GM18526 (cell line): ENCODE measurements around the gene RPH3AL.

Experiments used
- POLR2A ChIP-seq: IDR thresholded peaks from 3 replicates; pipeline ENCODE4 v1.6.1; 2011; ENCODE audit not compliant: insufficient read length; ENCODE audit errors: extremely low read depth

RPH3AL gene

GRCh38 chr17:228951-229708, 123.5 kb downstream of the RPH3AL start:
- TF ChIP-seq POLR2A = no peak

DNA sequence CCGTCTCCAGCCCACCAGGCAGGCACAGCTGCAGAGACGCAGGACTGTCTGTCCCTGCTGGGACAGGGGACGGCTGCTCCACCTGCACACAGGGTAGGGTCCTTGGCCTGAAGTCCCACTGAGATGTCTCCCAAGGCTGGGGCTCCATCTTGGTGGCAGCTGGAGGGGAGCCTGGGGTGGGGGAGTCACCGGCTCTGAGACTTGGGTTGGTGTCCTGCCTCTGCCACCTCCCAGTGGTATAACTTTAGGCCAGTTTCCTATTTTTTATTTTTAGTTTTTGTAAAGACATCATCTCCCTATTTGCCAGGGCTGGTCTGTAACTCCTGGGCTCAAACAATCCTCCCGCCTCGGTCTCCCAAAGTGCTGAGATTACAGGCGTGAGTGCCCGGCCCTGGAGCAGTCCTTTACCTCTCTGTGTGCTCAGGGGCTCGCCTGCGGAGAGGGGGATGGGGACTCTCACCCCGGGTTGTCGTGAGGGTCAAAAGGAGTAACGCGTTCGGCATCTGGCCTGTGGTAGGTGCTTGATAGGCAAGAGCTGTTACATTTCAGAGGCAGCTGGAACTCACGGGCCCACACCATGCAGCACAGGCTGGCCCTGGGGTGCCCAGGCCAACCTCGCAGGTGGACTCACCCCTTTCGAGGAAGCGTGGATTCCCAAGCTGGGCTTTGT, 124.5 kb downstream of the RPH3AL start:
- TF ChIP-seq POLR2A = no peak

- no peak for TF ChIP-seq POLR2A
Observed at GRCh38 chr17:227078-227945, 125.3 kb downstream of the RPH3AL start.

GRCh38 chr17:226108-227077, 126.2 kb downstream of the RPH3AL start:
- TF ChIP-seq POLR2A = no peak

DNA sequence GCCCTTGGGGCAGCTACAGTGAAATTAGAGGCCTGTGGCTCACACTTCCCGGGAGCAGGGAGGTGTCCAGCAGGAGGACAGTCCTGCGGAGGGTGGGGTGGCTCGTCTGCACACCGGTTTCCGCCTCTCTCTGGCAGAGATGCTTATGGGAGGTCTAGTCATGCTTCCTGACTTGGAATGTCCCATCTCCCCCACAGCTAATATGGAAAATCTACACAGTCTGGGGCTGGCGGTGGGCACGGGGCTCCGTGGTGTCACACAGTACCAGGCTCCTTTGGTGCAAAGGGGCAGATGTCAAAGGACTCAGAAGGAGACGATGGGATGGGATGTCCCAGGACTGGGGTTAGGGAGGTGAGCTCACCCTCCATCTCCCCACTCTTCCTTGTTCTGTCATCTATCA, 127.1 kb downstream of the RPH3AL start:
- no peak for TF ChIP-seq POLR2A

GRCh38 chr17:223723-224471, 128.7 kb downstream of the RPH3AL start:
- no peak for TF ChIP-seq POLR2A

DNA sequence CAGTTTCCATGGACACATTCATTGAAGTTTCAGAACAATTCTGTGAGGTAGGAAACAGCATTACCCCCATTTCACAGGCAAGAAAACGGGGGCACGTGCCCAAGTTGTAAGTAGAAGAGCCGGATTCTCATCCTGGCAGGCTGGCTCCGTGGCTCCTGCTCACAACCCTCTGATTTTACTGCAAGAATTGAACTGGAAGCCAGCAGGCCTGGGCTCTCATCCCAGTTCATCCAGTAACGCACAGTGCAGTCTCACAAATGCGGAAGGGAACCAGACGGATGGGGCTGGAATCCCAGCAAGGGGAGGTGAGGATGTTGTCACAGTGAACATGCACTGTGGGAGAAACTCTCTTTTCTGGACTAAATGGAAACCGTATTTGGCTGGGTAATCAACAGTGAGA, 130.4 kb downstream of the RPH3AL start:
- no peak for TF ChIP-seq POLR2A

GRCh38 chr17:219696-220095, 132.9 kb downstream of the RPH3AL start:
- TF ChIP-seq POLR2A = no peak

DNA sequence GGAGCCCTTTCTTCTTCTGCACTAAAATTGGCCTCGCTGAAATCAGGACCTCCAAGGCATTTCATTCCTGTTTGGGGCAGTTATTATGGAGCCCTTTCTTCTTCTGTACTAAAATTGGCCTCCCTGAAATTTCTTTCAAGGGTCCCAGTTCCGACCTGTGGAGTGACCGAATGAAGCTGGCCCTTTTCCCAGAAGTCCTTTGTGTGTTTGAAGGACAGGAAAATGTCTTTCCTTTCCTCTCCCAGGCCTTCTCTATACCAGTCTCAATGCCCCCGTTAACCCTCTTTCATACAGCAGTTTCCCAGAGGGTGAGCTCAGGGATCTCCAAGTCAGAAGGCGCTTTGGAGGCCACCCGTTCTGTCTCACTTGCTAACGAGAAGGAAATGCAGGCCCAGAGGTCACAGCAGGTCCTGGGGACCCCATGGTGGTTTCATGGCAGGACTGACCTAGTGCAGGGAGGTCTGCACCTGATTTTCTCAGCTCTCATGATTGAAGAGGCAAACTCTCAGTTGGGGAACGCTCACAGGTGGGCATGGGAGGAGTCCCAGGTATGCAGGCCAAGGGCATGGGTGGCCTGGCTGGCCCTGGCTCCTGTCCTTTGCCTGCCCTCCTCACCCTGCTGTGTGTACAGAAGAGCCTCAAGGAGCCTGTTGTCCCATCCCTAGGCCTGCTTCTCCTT, 134.0 kb downstream of the RPH3AL start:
- no peak for TF ChIP-seq POLR2A

DNA sequence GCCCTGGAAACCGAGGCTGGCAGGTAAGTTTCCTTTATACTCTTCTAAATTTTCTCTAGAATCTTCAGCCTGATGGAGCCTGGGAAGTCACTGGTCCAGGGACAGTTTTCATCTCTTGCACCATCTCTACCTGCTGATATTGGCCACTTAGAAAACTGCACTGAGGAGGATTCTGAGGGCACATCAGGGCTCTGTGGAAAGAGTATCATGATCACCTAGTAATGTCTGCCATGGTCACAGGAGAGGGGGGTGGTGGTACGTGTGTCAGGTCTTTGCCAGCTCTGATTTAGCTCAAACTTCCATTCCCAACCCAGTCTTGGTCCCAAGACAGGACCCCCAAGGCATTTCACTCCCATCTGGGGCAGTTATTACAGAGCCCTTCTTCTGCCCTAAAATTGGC, 136.0 kb downstream of the RPH3AL start:
- TF ChIP-seq POLR2A = no peak

- TF ChIP-seq POLR2A = no peak
Observed at GRCh38 chr17:214881-215331, 137.7 kb downstream of the RPH3AL start.

DNA sequence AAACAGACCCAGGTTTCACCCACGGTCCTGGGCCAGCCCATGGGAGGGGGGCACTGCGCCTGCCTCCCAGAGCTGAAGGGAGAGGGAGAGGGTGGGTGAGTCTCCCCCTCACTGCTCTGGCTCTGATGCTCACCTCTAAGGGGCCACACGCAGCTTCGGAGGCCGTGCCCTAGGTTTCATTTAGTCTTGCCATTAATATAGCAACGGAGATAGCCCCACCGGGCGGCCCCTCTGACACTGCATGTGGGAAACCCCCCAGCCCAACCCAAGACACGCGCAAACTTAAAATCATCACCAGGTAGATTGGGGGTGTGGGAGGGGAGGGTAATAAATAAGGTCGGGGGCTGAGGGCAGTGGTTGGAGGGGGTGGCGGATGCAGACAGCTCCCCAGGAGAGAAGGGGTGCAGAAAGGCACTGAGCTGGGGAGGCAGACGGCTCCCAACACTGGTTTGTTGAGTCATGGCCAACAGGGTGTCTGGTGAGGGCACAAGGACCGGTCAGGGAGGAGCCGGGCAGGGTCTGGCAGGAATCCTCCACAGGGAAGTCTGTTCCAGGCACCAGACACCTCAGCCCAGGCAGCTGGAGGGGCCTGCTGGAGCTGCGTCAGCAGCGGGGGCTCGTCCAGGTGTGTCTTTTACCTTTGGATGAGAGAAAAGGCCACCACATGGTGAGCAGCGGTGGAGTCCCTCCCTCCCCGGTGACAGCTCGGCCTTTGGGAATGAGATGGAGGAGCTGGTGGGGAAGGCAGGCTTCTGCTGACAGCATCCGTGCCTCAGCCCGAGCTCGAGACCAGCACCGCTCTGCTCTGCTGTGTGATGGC, 139.1 kb downstream of the RPH3AL start:
- no peak for TF ChIP-seq POLR2A

DNA sequence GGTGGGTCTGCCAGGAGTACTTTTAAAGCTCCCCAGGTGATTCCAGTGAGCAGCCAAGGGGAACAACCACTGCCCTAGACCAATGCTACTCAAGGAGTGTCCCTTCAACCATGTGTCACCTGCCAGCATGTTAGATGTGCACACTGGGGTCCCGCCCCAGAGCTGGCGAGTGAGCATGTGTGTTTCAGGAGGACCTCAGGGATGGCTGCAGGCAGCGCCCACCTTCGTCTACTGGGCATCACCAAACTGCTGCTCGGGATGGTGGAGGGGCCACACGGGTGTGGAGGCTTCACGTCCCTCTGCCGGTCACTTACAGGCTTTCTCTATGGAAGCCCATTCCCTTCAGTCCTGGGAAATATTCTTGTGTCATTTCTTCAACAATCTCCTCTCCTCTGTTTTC, 142.2 kb downstream of the RPH3AL start:
- no peak for TF ChIP-seq POLR2A

- TF ChIP-seq POLR2A = no peak
Observed at GRCh38 chr17:208429-208828, 144.2 kb downstream of the RPH3AL start.
